ENCODE results near the gene LRG1.

GRCh38 chr19:4542896-4543841 is 3.3 kb upstream of the LRG1 start:
- TF ChIP-seq, protein P1, sequence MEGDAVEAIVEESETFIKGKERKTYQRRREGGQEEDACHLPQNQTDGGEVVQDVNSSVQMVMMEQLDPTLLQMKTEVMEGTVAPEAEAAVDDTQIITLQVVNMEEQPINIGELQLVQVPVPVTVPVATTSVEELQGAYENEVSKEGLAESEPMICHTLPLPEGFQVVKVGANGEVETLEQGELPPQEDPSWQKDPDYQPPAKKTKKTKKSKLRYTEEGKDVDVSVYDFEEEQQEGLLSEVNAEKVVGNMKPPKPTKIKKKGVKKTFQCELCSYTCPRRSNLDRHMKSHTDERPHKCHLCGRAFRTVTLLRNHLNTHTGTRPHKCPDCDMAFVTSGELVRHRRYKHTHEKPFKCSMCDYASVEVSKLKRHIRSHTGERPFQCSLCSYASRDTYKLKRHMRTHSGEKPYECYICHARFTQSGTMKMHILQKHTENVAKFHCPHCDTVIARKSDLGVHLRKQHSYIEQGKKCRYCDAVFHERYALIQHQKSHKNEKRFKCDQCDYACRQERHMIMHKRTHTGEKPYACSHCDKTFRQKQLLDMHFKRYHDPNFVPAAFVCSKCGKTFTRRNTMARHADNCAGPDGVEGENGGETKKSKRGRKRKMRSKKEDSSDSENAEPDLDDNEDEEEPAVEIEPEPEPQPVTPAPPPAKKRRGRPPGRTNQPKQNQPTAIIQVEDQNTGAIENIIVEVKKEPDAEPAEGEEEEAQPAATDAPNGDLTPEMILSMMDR (IDR thresholded peaks at IDR 0.05), result no peak
- TF ChIP-seq POLR2A (IDR thresholded peaks at IDR 0.05), result no peak

Data from adrenal gland (tissue), 5 donors.